Measurements from ENCODE around the gene ZNF385D. TPM values are rescaled to one million over a fixed set of nuclear protein-coding genes. Genes with fewer than 3 reads are reported as not detected.

The ZNF385D gene
- total RNA-seq, 1 donor from 2014 or later = under 0.01 TPM

GRCh38 chr3:21738935-21739702 lies 11.9 kb downstream of the ZNF385D start:
- H3K4me3 ChIP-seq (ENCODE audit: low read depth, low read length) = no peak overlapping the region
- no peak for DNase-seq (ENCODE audit: low read depth)
- TF ChIP-seq CTCF (conservative IDR thresholded peaks at IDR 0.05; ENCODE audit: low read depth, low read length) = no peak

- DNase-seq (ENCODE audit: low read depth) = no peak
- no peak for TF ChIP-seq CTCF (conservative IDR thresholded peaks at IDR 0.05; ENCODE audit: low read depth, low read length)
- H3K4me3 ChIP-seq (ENCODE audit: low read depth, low read length) = no peak overlapping the region
Observed at GRCh38 chr3:21738283-21738682, 12.7 kb downstream of the ZNF385D start.

GRCh38 chr3:21734746-21735145 lies 16.3 kb downstream of the ZNF385D start:
- H3K4me3 ChIP-seq (ENCODE audit: low read depth, low read length) = no peak overlapping the region
- DNase-seq (ENCODE audit: low read depth) = no peak
- no peak for TF ChIP-seq CTCF (conservative IDR thresholded peaks at IDR 0.05; ENCODE audit: low read depth, low read length)

- TF ChIP-seq CTCF (conservative IDR thresholded peaks at IDR 0.05; ENCODE audit: low read depth, low read length) = no peak
- DNase-seq (ENCODE audit: low read depth) = no peak
Observed at GRCh38 chr3:21729888-21730459, 21.0 kb downstream of the ZNF385D start.

GRCh38 chr3:21729331-21729730 lies 21.7 kb downstream of the ZNF385D start:
- no peak for DNase-seq (ENCODE audit: low read depth)
- no peak overlapping the region for H3K4me3 ChIP-seq (ENCODE audit: low read depth, low read length)
- no peak for TF ChIP-seq CTCF (conservative IDR thresholded peaks at IDR 0.05; ENCODE audit: low read depth, low read length)

More at GRCh38 chr3:21729888-21730459, 21.0 kb downstream of the ZNF385D start:
- no peak overlapping the region for H3K4me3 ChIP-seq (ENCODE audit: low read depth, low read length)

GRCh38 chr3:21722768-21723167 lies 28.2 kb downstream of the ZNF385D start:
- no peak for TF ChIP-seq CTCF (conservative IDR thresholded peaks at IDR 0.05; ENCODE audit: low read depth, low read length)
- DNase-seq (ENCODE audit: low read depth) = no peak
- no peak overlapping the region for H3K4me3 ChIP-seq (ENCODE audit: low read depth, low read length)

- no peak for TF ChIP-seq CTCF (conservative IDR thresholded peaks at IDR 0.05; ENCODE audit: low read depth, low read length)
- H3K4me3 ChIP-seq (ENCODE audit: low read depth, low read length) = no peak overlapping the region
- DNase-seq (ENCODE audit: low read depth) = no peak
Observed at GRCh38 chr3:21722301-21722700, 28.7 kb downstream of the ZNF385D start.
